DOHH2 (cell line): ENCODE data around the gene COL5A1.

Experiments
- H3F3A ChIP-seq: fragments of 200-600 bp; sonication (generic), shearing (Covaris generic); 2 replicates; pipeline ENCODE4 v1.6.0; 2016; ENCODE audit warnings: antibody characterized with exemption, mild to moderate bottlenecking; ENCODE audit not compliant: control insufficient read depth, insufficient read depth
- H3K27ac ChIP-seq: fragments of 200-600 bp; sonication (generic); 2 replicates; pipeline ENCODE4 v1.5.1; 2014; ENCODE audit warnings: low read depth, mild to moderate bottlenecking, low read length, moderate library complexity
- H3K27me3 ChIP-seq: fragments of 200-600 bp; sonication (generic); 2 replicates; pipeline ENCODE4 v1.6.1; 2014; ENCODE audit warnings: mild to moderate bottlenecking, low read length, mixed read lengths; ENCODE audit not compliant: control insufficient read depth
- H3K36me3 ChIP-seq: fragments of 200-600 bp; sonication (generic); 2 replicates; pipeline ENCODE4 v1.6.1; 2014; ENCODE audit warnings: mild to moderate bottlenecking, low read length, moderate library complexity, mixed read lengths; ENCODE audit not compliant: control insufficient read depth
- H3K4me1 ChIP-seq: fragments of 200-600 bp; sonication (generic); 2 replicates; pipeline ENCODE4 v1.6.1; 2014; ENCODE audit warnings: mild to moderate bottlenecking, low read length, mixed read lengths; ENCODE audit not compliant: control insufficient read depth
- H3K4me2 ChIP-seq: fragments of 200-600 bp; sonication (generic); 2 replicates; pipeline ENCODE4 v1.6.0; 2014; ENCODE audit warnings: mild to moderate bottlenecking, low read length, moderate library complexity
- H3K4me3 ChIP-seq: fragments of 200-600 bp; sonication (generic); 2 replicates; pipeline ENCODE4 v1.5.1; 2014; ENCODE audit warnings: mild to moderate bottlenecking, low read length, mixed read lengths
- H3K79me2 ChIP-seq: fragments of 200-600 bp; sonication (generic); 2 replicates; pipeline ENCODE4 v1.6.1; 2014; ENCODE audit warnings: mild to moderate bottlenecking, low read length, mixed read lengths; ENCODE audit not compliant: control insufficient read depth
- H3K9me2 ChIP-seq: fragments of 200-600 bp; sonication (generic); replicated peaks from 2 replicates; pipeline ENCODE4 v1.6.1; 2014; ENCODE audit warnings: mild to moderate bottlenecking, low read length, mixed read lengths; ENCODE audit not compliant: control insufficient read depth
- H3K9me3 ChIP-seq: fragments of 200-600 bp; sonication (generic); 2 replicates; pipeline ENCODE4 v1.6.1; 2014; ENCODE audit warnings: antibody characterized with exemption, low read length, mixed read lengths; ENCODE audit not compliant: control insufficient read depth, insufficient read depth
- H4K20me1 ChIP-seq: fragments of 200-600 bp; sonication (generic); 2 replicates; pipeline ENCODE4 v1.6.0; 2014; ENCODE audit warnings: low read depth, mild to moderate bottlenecking, antibody characterized with exemption, low read length, moderate library complexity; ENCODE audit not compliant: control insufficient read depth, insufficient read depth
- CTCF ChIP-seq: fragments of 200-600 bp; sonication (generic); IDR thresholded peaks from one replicate; pipeline ENCODE4 v1.5.1; 2014; ENCODE audit warnings: antibody characterized with exemption, mild to moderate bottlenecking, low read depth, low read length; ENCODE audit not compliant: poor library complexity, severe bottlenecking
- EZH2phosphoT487 ChIP-seq: fragments of 200-600 bp; sonication (generic); IDR thresholded peaks from 2 replicates; pipeline ENCODE4 v1.6.1; 2017; ENCODE audit warnings: borderline replicate concordance, mild to moderate bottlenecking, antibody characterized with exemption, low read length, moderate library complexity, mixed read lengths

COL5A1 gene

GRCh38 chr9:134626571-134627416, 14.8 kb upstream of the COL5A1 start:
- TF ChIP-seq EZH2phosphoT487 (no peak), CTCF (no peak)
- Histone ChIP-seq H4K20me1 (no peaks in the 10 kb centered on the region), H3K27ac (no peak overlapping the region), H3K4me1 (no peaks in the 10 kb centered on the region), H3K36me3 (no peaks in the 10 kb centered on the region), H3K27me3 (no peaks in the 10 kb centered on the region), H3F3A (no peaks in the 10 kb centered on the region), H3K79me2 (no peaks in the 10 kb centered on the region), H3K4me3 (no peak overlapping the region), H3K4me2 (no peak overlapping the region), H3K9me2 (no peaks in the 10 kb centered on the region), H3K9me3 (no peaks in the 10 kb centered on the region)

- Histone ChIP-seq H3K4me3 (no peak overlapping the region), H3K4me1 (no peaks in the 10 kb centered on the region)
Measured at GRCh38 chr9:134627417-134628353, 13.9 kb upstream of the COL5A1 start.

GRCh38 chr9:134628354-134628736, 13.3 kb upstream of the COL5A1 start:
- H3K27me3 ChIP-seq, result no peaks in the 10 kb centered on the region
- no peak overlapping the region for H3K4me2 ChIP-seq
- no peaks in the 10 kb centered on the region for H3K4me1 ChIP-seq

More at GRCh38 chr9:134627417-134628353, 13.9 kb upstream of the COL5A1 start:
- H3K79me2 ChIP-seq, result no peaks in the 10 kb centered on the region
- H3F3A ChIP-seq, result no peaks in the 10 kb centered on the region
- H3K9me3 ChIP-seq, result no peaks in the 10 kb centered on the region
- no peaks in the 10 kb centered on the region for H3K36me3 ChIP-seq
- no peaks in the 10 kb centered on the region for H3K27me3 ChIP-seq
- TF ChIP-seq CTCF (no peak), EZH2phosphoT487 (no peak)
- no peak overlapping the region for H3K27ac ChIP-seq
- no peaks in the 10 kb centered on the region for H4K20me1 ChIP-seq
- no peaks in the 10 kb centered on the region for H3K9me2 ChIP-seq
- H3K4me2 ChIP-seq, result no peak overlapping the region

More at GRCh38 chr9:134628354-134628736, 13.3 kb upstream of the COL5A1 start:
- TF ChIP-seq CTCF (no peak), EZH2phosphoT487 (no peak)
- H4K20me1 ChIP-seq, result no peaks in the 10 kb centered on the region
- H3K27ac ChIP-seq, result no peak overlapping the region
- no peaks in the 10 kb centered on the region for H3K9me2 ChIP-seq
- no peaks in the 10 kb centered on the region for H3K36me3 ChIP-seq
- no peaks in the 10 kb centered on the region for H3K79me2 ChIP-seq
- H3F3A ChIP-seq, result no peaks in the 10 kb centered on the region
- H3K9me3 ChIP-seq, result no peaks in the 10 kb centered on the region
- H3K4me3 ChIP-seq, result no peak overlapping the region
